Liver (tissue), 9 donors: Measurements from ENCODE around the gene ROPN1. TPM values are rescaled to one million over a fixed set of nuclear protein-coding genes. Genes with fewer than 3 reads are reported as not detected.

ENCODE experiments used
- DNase-seq: peaks from one replicate; pipeline ENCODE4 v3.0.0-alpha.2; 2017; ENCODE audit warnings: low spot score
- H3K27ac ChIP-seq, 2 donors: one replicate each; pipeline ENCODE4 v1.7.0; 2013; ENCODE audit warnings: inconsistent platforms in 2 of 2, low read length in 2 of 2, control low read depth in 1 of 2, low read depth in 1 of 2, mild to moderate bottlenecking in 1 of 2
- H3K27me3 ChIP-seq, 4 donors: one replicate each; pipeline versions ENCODE4 v1.6.1 to v1.7.0; 2013; ENCODE audit warnings: low read length in 3 of 4, inconsistent platforms in 1 of 4, mild to moderate bottlenecking in 1 of 4, moderate library complexity in 1 of 4; ENCODE audit not compliant: control insufficient read depth in 4 of 4, insufficient read depth in 4 of 4
- H3K36me3 ChIP-seq, 4 donors: one replicate each; pipeline versions ENCODE4 v1.6.1 to v1.7.0; 2013; ENCODE audit warnings: low read length in 3 of 4, mild to moderate bottlenecking in 3 of 4, low read depth in 1 of 4, moderate library complexity in 1 of 4; ENCODE audit not compliant: control insufficient read depth in 4 of 4, insufficient read depth in 3 of 4
- H3K4me1 ChIP-seq, 4 donors: one replicate each; pipeline versions ENCODE4 v1.6.1 to v1.7.0; 2013; ENCODE audit warnings: low read length in 3 of 4, mild to moderate bottlenecking in 3 of 4, moderate library complexity in 1 of 4; ENCODE audit not compliant: control insufficient read depth in 4 of 4, insufficient read depth in 4 of 4
- H3K4me3 ChIP-seq, 3 donors: one replicate each; pipeline versions ENCODE4 v1.6.1 to v1.7.0; 2013; ENCODE audit warnings: low read length in 3 of 3, control low read depth in 1 of 3, low read depth in 1 of 3, mild to moderate bottlenecking in 1 of 3
- H3K9ac ChIP-seq, 2 donors: one replicate each; pipeline ENCODE4 v1.7.0; 2013; ENCODE audit warnings: low read length in 2 of 2, mild to moderate bottlenecking in 2 of 2, moderate library complexity in 2 of 2, control low read depth in 1 of 2, low read depth in 1 of 2
- H3K9me3 ChIP-seq, 4 donors: one replicate each; pipeline versions ENCODE4 v1.6.1 to v1.7.0; 2013; ENCODE audit warnings: low read length in 3 of 4; ENCODE audit not compliant: control insufficient read depth in 4 of 4
- EGR1 ChIP-seq, 2 donors: IDR thresholded peaks; 2 replicates each; pipeline ENCODE4 v1.6.1; 2016 to 2018; ENCODE audit warnings: antibody characterized with exemption in 2 of 2, low read depth in 2 of 2
- FOXA2 ChIP-seq: IDR thresholded peaks from 2 replicates; pipeline ENCODE4 v1.6.1; 2016; ENCODE audit warnings: antibody characterized with exemption
- HNF4A ChIP-seq, 2 donors: conservative IDR thresholded peaks; 2 replicates each; pipeline ENCODE4 v1.6.1; 2016; ENCODE audit warnings: antibody characterized with exemption in 2 of 2, mild to moderate bottlenecking in 2 of 2
- JUND ChIP-seq, 2 donors: IDR thresholded peaks; 2 replicates each; pipeline ENCODE4 v1.6.1; 2016; ENCODE audit warnings: antibody characterized with exemption in 2 of 2
- MAX ChIP-seq: IDR thresholded peaks from 2 replicates; pipeline ENCODE4 v1.6.1; 2016; ENCODE audit warnings: antibody characterized with exemption
- NR2F2 ChIP-seq: IDR thresholded peaks from 2 replicates; pipeline ENCODE4 v1.6.1; 2016; ENCODE audit warnings: antibody characterized with exemption
- REST ChIP-seq: IDR thresholded peaks from 2 replicates; pipeline ENCODE4 v1.6.1; 2016; ENCODE audit warnings: antibody characterized with exemption, mild to moderate bottlenecking
- RXRA ChIP-seq, 2 donors: IDR thresholded peaks; 2 replicates each; pipeline ENCODE4 v1.6.1; 2017 to 2018; ENCODE audit warnings: antibody characterized with exemption in 2 of 2, mild to moderate bottlenecking in 1 of 2
- SP1 ChIP-seq: IDR thresholded peaks from 2 replicates; pipeline ENCODE4 v1.6.1; 2018; ENCODE audit warnings: antibody characterized with exemption, mild to moderate bottlenecking
- TAF1 ChIP-seq: conservative IDR thresholded peaks from 2 replicates; pipeline ENCODE4 v1.6.1; 2016; ENCODE audit warnings: antibody characterized with exemption, mild to moderate bottlenecking
- YY1 ChIP-seq: IDR thresholded peaks from 2 replicates; pipeline ENCODE4 v1.6.1; 2016; ENCODE audit warnings: antibody characterized with exemption, mild to moderate bottlenecking
- WGBS: extraction: QIAGEN DNeasy Blood & Tissue Kit; methylation state at CpG from one replicate; pipeline ENCODE4 v1.1.7; 2013; 5-methylcytosine and 5-hydroxymethylcytosine counted together
- polyA plus RNA-seq, 2 donors: library from polyadenylated mRNA; stranded (reverse) in 1 of 2; unstranded in 1 of 2; fragments of 200-250 nt in 1 of 2; fragments of >200 nt in 1 of 2; fragmentation: Nextera tagmentation in 1 of 2; extraction: Ambion mirVana in 1 of 2; gene quantifications; one replicate each; pipeline versions ENCODE4 v1.2.1 to v1.2.3, GENCODE V29; 2013 to 2015
- total RNA-seq, 2 donors: library from RNA; depleted of rRNA; stranded (reverse); fragments of >200 nt; gene quantifications; one replicate each; pipeline ENCODE4 v1.2.3, GENCODE V29; 2014
- TF ChIP-seq, protein P1 (sequence below): IDR thresholded peaks from 2 replicates; pipeline ENCODE4 v1.6.1; 2016; ENCODE audit warnings: antibody characterized with exemption
- donor health status: healthy.
- donor health status: healthy.
- donor health status: healthy.
- donor health status: healthy.
- donor health status: healthy.

ROPN1 gene
- total and polyA plus RNA-seq, 4 donors, result not detected

DNA sequence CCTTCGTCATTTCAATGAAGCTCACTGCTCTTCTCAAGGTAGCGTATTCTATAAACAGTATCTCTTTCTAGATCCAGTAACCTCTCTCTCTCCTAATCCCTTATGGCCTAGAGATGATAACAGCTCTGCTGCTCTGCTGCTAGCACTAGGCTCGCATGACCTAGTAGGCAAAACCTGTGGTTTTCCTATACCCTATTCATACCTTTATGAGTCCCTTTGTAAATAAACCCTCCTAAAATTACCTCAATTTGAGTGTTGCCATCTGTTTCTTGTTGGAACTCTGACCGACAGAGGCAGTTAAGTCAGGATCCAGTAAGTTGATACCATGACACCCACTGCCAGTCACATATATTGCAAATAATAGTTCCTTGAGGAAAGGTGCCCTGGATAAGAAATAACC is 38.2 kb downstream of the ROPN1 start:
- no peak for TF ChIP-seq SP1
- TF ChIP-seq RXRA (IDR thresholded peaks at IDR 0.05), result no peak
- no peak for TF ChIP-seq REST
- TF ChIP-seq TAF1, result no peak
- no peak for TF ChIP-seq YY1
- no peak for TF ChIP-seq JUND (IDR thresholded peaks at IDR 0.05)
- no peak for TF ChIP-seq NR2F2
- TF ChIP-seq MAX, result no peak
- H3K4me1 ChIP-seq, result no peaks in the 10 kb centered on the region
- DNase-seq, result no peak
- no peaks in the 10 kb centered on the region for H3K9me3 ChIP-seq
- H3K27ac ChIP-seq, result no peak overlapping the region
- 92% methylated on average over 4 of the region's 4 CpGs for WGBS
- H3K27me3 ChIP-seq, result no peaks in the 10 kb centered on the region
- H3K4me3 ChIP-seq, result no peak overlapping the region
- no peak overlapping the region for H3K9ac ChIP-seq
- H3K36me3 ChIP-seq, result peaks cover 0 to 20% (median 6%) of the 10 kb centered on the region in 4 donors

DNA sequence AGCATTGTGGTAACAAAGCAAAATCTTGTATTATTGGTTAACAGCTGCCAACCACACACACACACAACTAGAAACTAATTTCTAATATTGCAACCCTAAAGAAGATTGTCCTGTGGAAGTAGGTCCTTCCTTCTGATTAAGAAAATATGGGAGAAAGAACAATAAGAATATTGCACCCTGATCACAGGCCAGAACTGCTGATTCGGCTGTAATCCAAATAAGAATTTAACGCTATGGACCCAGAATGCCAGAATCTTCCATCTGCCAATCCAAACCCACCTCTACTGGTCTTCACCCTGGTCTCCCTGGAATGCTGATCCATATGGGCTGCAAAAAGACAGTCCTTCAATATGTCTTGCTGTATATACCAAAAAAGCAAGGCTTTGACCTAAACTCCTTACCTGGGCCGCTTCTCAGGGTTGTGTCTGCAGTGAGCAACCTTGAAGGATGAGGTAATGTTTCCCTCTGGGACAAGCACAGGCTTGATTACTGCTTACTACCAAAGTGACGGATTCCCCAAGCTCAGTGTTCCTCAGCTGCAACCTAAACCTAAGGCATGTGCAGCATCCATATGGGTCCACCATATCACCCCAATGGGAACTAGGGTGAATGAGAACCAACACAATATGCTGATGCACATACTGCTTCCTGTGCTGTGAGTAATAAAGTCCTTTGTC is 38.9 kb downstream of the ROPN1 start:
- DNase-seq, result no peak
- Histone ChIP-seq H3K27me3 (no peaks in the 10 kb centered on the region), H3K4me1 (no peaks in the 10 kb centered on the region), H3K36me3 (peaks cover 0 to 26% (median 8%) of the 10 kb centered on the region in 4 donors), H3K9me3 (no peaks in the 10 kb centered on the region), H3K9ac (no peak overlapping the region), H3K27ac (no peak overlapping the region), H3K4me3 (no peak overlapping the region)
- WGBS, result 95% methylated on average over 4 of the region's 4 CpGs
- TF ChIP-seq FOXA2 (no peak), EGR1 (IDR thresholded peaks at IDR 0.05; ENCODE audit: low read depth in 2 of 2) (no peak)

DNA sequence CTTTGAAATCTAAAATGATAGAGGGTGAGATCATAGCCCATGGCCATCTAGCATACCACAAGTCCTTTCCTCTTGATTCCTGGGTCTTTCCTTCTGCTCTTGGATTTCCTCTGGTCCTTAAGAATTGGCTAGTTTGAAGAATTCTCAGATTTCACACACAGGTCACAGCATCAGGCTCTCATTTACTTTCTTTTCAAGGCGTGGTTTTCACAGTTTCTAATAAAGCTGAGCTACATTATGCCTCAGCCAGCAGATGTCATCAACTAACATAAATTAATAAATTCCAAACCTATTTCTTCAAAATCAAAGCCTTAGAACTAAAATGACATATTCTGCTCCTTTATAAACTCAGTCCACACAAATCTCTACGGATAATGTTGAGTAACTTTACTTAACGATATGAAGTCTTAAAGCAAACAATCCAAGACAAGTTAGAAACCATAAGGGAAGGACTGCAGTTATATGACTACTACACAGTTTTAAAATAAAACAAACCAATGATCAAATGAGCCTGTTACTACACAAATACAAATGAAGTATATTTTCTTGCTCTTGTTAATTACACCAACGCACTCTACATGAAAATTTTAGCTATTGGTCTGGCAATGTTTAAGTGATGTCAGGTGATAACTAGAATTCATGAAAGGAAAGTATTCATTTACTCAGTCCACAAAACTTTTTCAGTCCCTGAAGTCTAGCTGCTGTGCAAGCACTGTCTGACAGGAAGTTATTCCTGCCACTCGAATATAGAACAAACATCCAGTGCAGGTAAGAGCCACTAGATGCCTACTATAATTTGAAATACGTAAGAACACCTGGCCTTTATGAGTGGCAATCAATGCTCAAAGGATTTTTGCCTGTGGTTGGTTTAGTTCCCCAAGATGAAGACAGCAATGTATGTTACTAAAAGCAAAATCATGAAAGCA is 40.1 kb downstream of the ROPN1 start:
- no peak for DNase-seq
- no peak overlapping the region for H3K4me3 ChIP-seq
- WGBS, result 76% methylated on average over 6 of the region's 6 CpGs
- H3K4me1 ChIP-seq, result peaks cover 0 to 3% (median 1%) of the 10 kb centered on the region in 4 donors
- H3K27ac ChIP-seq, result no peak overlapping the region
- TF ChIP-seq, protein P1, sequence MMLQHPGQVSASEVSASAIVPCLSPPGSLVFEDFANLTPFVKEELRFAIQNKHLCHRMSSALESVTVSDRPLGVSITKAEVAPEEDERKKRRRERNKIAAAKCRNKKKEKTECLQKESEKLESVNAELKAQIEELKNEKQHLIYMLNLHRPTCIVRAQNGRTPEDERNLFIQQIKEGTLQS, result no peak
- TF ChIP-seq RXRA (IDR thresholded peaks at IDR 0.05) (no peak), FOXA2 (no peak), EGR1 (IDR thresholded peaks at IDR 0.05; ENCODE audit: low read depth in 2 of 2) (no peak), REST (no peak), NR2F2 (no peak), JUND (IDR thresholded peaks at IDR 0.05) (no peak), HNF4A (conservative IDR thresholded peaks at IDR 0.05) (no peak)
- peaks cover 0 to 29% (median 8%) of the 10 kb centered on the region in 4 donors for H3K36me3 ChIP-seq
- H3K9ac ChIP-seq, result no peak overlapping the region
- no peaks in the 10 kb centered on the region for H3K9me3 ChIP-seq
- no peaks in the 10 kb centered on the region for H3K27me3 ChIP-seq
